Astrocyte of the cerebellum (primary cell): ENCODE results near the gene HIVEP3.

Experiments used
- DNase-seq: peaks from one replicate; pipeline ENCODE4 v3.0.0-alpha.2; 2011; ENCODE audit warnings: low read depth
- H3K4me3 ChIP-seq: 2 replicates; pipeline ENCODE4 v1.5.1; 2011; ENCODE audit warnings: mild to moderate bottlenecking, low read depth, low read length, moderate library complexity
- in situ Hi-C: cut with HindIII; loops from 2 replicates; pipeline ENCODE4 v1.10.0; 2017; ENCODE audit warnings: low sequenced_read_pairs
- TF ChIP-seq, protein P1 (sequence below): IDR thresholded peaks from 2 replicates; pipeline ENCODE4 v1.5.1; 2012; ENCODE audit warnings: low read length, low read depth, moderate library complexity, mild to moderate bottlenecking; ENCODE audit errors: missing control alignments

The HIVEP3 gene

DNA sequence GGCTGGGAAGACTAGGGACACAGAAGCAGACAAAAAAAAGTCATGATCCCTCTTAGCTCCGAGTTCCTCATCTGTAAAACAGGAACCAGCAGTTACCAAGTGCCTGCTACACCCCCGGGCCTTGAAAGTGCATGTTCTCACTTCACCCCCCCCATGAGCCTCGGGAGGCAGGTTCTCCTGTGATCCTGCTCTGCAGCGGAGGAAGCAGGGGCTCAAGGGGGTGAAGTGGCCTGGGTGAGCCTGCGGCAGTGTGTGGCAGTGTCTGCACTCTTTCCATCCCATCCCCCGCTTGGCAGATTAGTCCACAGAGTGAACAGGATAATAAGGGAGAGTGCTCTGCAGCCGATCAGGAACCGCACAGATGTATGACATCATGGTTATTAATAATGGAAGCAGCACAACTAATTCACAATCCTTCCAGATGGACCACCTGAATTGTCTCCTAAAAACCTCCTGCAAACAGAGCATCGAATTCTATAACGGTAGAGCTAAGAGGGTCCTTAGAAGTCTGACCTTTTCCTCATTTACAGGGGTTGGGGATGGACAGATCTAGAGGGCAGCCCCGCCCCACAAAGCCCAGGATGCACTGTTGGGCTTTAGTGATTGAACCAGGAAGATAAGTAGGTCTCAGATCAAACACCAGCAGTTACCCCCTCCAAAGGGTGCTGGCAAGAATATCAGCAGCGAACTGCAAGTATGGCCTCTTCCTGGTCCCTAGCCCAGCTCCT is 260.1 kb downstream of the HIVEP3 start:
- in situ Hi-C loops = no loop called here
- no peak overlapping the region for H3K4me3 ChIP-seq
- DNase-seq = no peak
- TF ChIP-seq, protein P1, sequence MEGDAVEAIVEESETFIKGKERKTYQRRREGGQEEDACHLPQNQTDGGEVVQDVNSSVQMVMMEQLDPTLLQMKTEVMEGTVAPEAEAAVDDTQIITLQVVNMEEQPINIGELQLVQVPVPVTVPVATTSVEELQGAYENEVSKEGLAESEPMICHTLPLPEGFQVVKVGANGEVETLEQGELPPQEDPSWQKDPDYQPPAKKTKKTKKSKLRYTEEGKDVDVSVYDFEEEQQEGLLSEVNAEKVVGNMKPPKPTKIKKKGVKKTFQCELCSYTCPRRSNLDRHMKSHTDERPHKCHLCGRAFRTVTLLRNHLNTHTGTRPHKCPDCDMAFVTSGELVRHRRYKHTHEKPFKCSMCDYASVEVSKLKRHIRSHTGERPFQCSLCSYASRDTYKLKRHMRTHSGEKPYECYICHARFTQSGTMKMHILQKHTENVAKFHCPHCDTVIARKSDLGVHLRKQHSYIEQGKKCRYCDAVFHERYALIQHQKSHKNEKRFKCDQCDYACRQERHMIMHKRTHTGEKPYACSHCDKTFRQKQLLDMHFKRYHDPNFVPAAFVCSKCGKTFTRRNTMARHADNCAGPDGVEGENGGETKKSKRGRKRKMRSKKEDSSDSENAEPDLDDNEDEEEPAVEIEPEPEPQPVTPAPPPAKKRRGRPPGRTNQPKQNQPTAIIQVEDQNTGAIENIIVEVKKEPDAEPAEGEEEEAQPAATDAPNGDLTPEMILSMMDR = no peak

DNA sequence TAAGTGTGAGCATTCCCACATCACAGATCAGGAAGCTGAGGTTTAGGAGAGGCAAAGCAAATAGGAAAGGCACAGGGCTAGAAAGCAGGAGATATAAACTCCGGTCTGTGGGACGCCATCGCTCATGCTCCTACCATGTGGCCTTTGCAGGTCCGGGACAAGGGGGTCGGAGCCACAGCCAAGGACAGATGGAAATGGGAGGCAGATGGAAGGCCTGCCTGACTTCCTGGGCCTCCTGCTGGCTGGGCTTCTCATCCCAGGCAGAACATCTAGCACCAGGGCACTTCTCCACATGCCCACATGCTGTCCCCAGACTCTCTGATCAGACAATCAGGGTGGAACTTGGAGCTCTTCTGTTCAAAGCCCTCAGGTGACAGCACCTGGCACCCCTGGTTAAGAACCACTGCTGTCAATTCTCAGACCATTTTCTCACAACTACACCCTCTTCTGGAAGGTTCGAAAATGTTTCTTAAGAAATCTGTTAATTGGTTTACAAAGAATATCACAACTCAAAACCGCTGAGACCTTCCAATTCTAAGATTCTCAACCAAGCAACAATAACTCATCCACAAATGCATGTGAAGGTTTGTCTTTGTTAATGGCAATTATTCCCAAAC is 260.9 kb downstream of the HIVEP3 start:
- no peak overlapping the region for H3K4me3 ChIP-seq
- TF ChIP-seq, protein P1 = no peak
- in situ Hi-C loops = no loop called here
- DNase-seq = no peak

DNA sequence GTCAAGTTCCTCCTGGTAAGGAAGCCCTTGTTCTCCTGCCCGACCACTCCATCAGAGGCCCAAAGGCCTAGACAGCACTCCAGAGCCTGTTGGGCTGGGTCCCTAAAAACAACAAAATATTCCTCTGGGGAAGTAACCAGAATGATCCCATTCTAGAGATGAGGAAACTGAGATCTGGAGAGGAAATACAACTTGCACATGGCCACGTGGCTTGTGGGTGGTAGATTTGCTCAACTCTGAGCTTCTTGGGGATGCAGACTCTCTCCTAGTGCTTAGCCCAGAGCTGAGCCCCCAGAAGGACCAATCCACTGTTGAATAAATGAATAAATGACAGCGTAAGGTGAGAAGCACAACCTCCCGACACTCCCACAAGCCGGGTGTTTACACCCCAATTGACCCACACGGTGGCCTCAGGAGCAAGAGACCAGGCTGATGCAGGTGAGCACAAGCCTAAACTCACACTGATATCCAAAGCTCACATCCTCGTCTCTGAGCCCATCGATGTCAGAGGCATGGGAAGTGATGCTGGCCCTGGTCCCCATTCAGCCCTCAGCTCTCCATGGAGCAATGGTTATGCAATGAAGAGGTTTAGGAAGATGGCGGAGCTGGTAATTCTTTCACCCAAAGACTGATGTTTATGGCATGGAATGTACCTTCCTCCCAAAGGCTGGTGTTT is 261.8 kb downstream of the HIVEP3 start:
- TF ChIP-seq, protein P1 = no peak
- DNase-seq = no peak
- H3K4me3 ChIP-seq = no peak overlapping the region
- in situ Hi-C loops = no loop called here

DNA sequence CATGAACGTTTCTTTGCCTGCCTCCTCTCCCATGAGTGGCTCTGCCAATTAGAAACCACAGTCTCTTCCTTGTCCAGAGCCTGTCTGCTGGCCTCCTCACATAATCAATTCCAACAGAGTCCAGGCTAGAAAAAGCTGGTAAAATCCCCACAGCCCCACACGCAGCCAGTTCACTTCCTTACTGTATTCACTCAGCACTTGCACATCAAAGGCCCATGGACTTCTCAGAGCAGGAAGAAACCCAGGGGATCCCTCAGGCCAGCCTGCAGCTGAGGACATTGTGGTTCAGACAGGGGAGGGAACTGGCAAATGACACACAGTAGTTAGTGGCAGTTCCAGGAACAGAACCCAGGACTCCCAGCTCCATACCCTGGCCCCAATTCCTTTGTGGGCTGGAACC is 262.7 kb downstream of the HIVEP3 start:
- no peak overlapping the region for H3K4me3 ChIP-seq
- in situ Hi-C loops = no loop called here
- TF ChIP-seq, protein P1 = no peak
- no peak for DNase-seq

DNA sequence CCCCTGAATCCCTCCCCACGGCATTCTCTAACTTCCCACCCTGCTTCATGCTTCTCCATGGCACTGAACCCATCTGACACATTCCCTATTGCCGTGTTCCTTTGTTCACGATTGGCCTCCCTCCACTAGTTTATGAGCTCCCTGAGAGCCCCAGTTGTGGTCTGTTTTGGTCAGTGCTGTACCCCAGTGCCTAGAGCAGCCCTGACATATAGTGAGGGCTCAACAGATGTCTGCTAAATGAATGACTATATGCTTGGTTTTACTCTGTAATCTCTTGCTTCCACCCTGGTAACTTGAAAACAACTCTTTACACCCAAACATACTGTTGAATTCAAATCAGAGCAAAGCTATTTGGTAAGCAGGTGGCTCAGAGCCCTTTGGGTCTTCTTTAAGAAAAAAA is 263.1 kb downstream of the HIVEP3 start:
- no peak overlapping the region for H3K4me3 ChIP-seq
- no peak for DNase-seq
- in situ Hi-C loops = no loop called here
- TF ChIP-seq, protein P1 = no peak

DNA sequence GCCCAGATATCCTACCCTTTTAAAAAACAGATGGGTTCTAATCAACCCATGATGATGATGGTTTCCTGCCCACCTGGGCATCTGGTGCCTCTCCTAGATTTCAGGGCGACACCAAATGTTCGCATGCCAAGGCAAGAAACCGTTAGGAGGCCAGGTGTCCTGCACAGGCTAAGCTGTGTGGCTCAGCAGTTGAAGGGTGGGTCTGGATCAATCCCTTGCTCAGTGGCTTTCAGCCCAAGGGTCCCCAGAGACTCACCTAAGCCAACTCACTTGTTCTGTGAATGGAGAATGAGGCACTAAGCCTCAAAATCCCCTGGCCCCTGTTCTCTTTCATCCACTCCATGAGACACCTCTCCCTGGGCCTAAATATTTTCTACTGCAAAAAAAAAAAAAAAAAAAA is 265.1 kb downstream of the HIVEP3 start:
- in situ Hi-C loops = no loop called here
- TF ChIP-seq, protein P1 = no peak
- no peak for DNase-seq
- no peak overlapping the region for H3K4me3 ChIP-seq
